Thyroid gland (tissue), 4 donors: ENCODE results near the gene CDH4.

Source experiments
- POLR2A ChIP-seq, 2 donors: fragments of 450-650 bp; IDR thresholded peaks; one replicate each; pipeline ENCODE4 v1.6.1; 2017; ENCODE audit warnings: antibody characterized with exemption in 2 of 2, mild to moderate bottlenecking in 2 of 2, moderate library complexity in 1 of 2
- TF ChIP-seq, protein P1 (sequence below), 6 experiments: fragments of 200-600 bp in 3 of 6; fragments of 450-650 bp in 3 of 6; sonication (generic) in 3 of 6; IDR thresholded peaks; one replicate each; pipeline ENCODE4 v1.5.1; 2016 to 2019; ENCODE audit warnings: antibody characterized with exemption in 6 of 6, mild to moderate bottlenecking in 2 of 6, inconsistent platforms in 1 of 6, moderate library complexity in 1 of 6

- TF ChIP-seq, protein P1, sequence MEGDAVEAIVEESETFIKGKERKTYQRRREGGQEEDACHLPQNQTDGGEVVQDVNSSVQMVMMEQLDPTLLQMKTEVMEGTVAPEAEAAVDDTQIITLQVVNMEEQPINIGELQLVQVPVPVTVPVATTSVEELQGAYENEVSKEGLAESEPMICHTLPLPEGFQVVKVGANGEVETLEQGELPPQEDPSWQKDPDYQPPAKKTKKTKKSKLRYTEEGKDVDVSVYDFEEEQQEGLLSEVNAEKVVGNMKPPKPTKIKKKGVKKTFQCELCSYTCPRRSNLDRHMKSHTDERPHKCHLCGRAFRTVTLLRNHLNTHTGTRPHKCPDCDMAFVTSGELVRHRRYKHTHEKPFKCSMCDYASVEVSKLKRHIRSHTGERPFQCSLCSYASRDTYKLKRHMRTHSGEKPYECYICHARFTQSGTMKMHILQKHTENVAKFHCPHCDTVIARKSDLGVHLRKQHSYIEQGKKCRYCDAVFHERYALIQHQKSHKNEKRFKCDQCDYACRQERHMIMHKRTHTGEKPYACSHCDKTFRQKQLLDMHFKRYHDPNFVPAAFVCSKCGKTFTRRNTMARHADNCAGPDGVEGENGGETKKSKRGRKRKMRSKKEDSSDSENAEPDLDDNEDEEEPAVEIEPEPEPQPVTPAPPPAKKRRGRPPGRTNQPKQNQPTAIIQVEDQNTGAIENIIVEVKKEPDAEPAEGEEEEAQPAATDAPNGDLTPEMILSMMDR (IDR thresholded peaks at IDR 0.05), result no peak
- no peak for TF ChIP-seq POLR2A (IDR thresholded peaks at IDR 0.05)
Observed at GRCh38 chr20:61654726-61655125, 402.7 kb downstream of the CDH4 start.
